IgD-negative memory B cell (primary cell): ENCODE results near the gene CDR2. TPM values are rescaled to one million over a fixed set of nuclear protein-coding genes. Genes with fewer than 3 reads are reported as not detected.

Experiments
- H3K27ac Mint-ChIP-seq, 3 donors: one replicate each; pipeline ENCODE4 v1.8.0; 2020 to 2022; ENCODE audit warnings: mild to moderate bottlenecking in 3 of 3, mixed read lengths in 3 of 3, moderate library complexity in 1 of 3
- H3K27me3 Mint-ChIP-seq: one replicate; pipeline ENCODE4 v1.8.0; 2021; ENCODE audit warnings: mixed read lengths
- H3K36me3 Mint-ChIP-seq: one replicate; pipeline ENCODE4 v1.8.0; 2020; ENCODE audit warnings: mild to moderate bottlenecking, mixed read lengths
- H3K4me1 Mint-ChIP-seq, 3 donors: one replicate each; pipeline ENCODE4 v1.8.0; 2020 to 2022; ENCODE audit warnings: mixed read lengths in 3 of 3, mild to moderate bottlenecking in 1 of 3
- H3K4me3 Mint-ChIP-seq, 4 donors: one replicate each; pipeline ENCODE4 v1.8.0; 2020 to 2022; ENCODE audit warnings: mild to moderate bottlenecking in 4 of 4, mixed read lengths in 4 of 4, moderate library complexity in 3 of 4
- H3K9me3 Mint-ChIP-seq, 3 donors: one replicate each; pipeline ENCODE4 v1.8.0; 2020 to 2021; ENCODE audit warnings: mixed read lengths in 3 of 3, mild to moderate bottlenecking in 1 of 3
- polyA plus RNA-seq: library from polyadenylated mRNA; unstranded; fragments of 300-500 nt; fragmentation: Illumina TruSeq; gene quantifications from one replicate; pipeline ENCODE4 v1.2.3, GENCODE V29; 2021

Gene CDR2
- polyA plus RNA-seq, 1 donor from 2014 or later = 16.2 TPM

DNA sequence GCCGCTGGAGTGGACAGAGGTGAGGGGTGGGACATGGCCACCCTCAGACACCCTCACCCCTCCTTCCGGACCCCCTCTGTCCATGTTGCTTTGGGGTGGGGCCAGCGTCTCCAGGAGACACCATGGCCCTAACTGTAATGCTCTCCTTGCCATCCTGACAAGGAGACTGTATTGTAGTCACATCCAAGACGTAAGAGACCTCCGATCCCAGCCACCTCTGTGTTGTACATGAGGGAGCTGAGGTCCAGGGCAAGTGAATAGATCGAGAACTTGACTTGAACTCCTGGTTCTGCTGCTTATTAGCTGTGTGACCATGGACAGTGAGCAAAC is 47.0 kb downstream of the CDR2 start:
- Mint-ChIP-seq H3K9me3 (no peaks in the 10 kb centered on the region), H3K4me1 (peaks cover 0 to 3% (median 0%) of the 10 kb centered on the region in 3 donors), H3K4me3 (no peak overlapping the region), H3K36me3 (peaks cover 12% of the 10 kb centered on the region), H3K27ac (no peak overlapping the region), H3K27me3 (no peaks in the 10 kb centered on the region)

DNA sequence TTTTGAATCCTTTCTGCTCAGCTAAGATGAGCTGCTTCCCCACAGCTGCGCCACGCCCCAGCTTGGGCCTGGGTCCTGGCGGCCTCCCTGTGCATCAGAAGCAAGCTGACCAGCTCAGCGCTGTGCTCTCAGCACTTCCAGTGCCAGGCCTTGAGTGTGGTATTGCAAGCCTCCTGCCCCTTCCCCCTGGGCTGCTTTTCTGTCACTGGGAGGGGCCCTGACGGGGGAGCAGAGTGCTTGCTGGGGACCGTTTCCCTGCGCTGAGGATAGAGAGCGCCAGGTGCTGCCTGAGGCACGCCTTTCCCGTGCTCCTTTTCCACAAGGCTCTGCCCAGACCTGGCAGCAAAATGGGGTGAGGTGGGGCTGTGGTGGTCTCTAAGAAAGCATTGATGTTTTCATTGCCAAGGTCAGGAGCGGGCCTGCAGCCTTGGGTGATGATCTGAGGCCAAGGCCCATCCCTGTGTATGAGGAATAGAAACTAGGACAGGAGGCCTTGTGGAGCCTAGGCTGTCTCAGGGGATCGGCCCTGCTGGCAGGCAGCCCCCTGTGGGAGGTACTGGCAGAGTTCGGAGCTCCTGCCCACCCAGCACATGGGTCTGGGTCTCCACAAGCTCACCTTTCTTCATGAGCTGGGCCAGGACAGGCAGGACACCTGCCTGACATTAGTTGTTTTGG is 47.5 kb downstream of the CDR2 start:
- H3K4me1 Mint-ChIP-seq = peaks cover 0 to 3% (median 0%) of the 10 kb centered on the region in 3 donors
- no peak overlapping the region for H3K27ac Mint-ChIP-seq
- H3K4me3 Mint-ChIP-seq = no peak overlapping the region
- H3K9me3 Mint-ChIP-seq = no peaks in the 10 kb centered on the region
- H3K36me3 Mint-ChIP-seq = peaks cover 7% of the 10 kb centered on the region
- H3K27me3 Mint-ChIP-seq = no peaks in the 10 kb centered on the region

GRCh38 chr16:22326369-22326652 is 48.1 kb downstream of the CDR2 start:
- Mint-ChIP-seq H3K36me3 (peaks cover 4% of the 10 kb centered on the region), H3K9me3 (no peaks in the 10 kb centered on the region), H3K4me1 (peaks cover 0 to 4% (median under 1%) of the 10 kb centered on the region in 3 donors), H3K4me3 (no peak overlapping the region), H3K27ac (no peak overlapping the region), H3K27me3 (no peaks in the 10 kb centered on the region)

DNA sequence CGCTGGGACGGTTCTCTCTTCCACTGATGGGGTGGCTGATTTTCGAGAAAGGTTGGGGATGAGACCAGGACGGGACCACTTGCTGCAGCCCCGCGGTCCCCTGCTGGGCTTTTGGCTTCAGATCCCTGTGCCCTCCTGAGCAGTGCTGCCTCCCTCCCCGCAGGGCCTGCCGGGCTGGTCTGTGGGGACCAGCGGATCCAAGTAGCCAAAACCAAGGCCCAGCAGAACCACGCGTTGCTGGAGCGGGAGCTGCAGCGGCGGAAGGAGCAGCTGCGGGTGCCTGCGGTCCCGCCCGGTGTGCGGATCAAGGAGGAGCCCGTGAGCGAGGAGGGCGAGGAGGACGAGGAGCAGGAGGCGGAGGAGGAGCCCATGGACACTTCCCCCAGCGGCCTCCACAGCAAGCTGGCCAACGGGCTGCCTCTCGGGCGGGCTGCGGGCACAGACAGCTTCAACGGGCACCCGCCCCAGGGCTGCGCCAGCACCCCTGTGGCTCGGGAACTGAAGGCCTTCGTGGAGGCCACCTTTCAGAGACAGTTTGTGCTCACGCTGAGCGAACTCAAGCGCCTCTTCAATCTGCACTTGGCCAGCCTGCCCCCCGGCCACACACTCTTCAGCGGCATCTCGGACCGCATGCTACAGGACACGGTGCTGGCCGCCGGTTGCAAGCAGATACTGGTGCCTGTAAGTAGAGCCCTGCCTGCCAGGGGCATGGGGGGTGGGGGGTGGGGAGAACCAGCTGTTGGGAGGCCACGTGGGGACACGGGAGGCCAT is 48.6 kb downstream of the CDR2 start:
- H3K36me3 Mint-ChIP-seq = peaks cover 5% of the 10 kb centered on the region
- no peaks in the 10 kb centered on the region for H3K9me3 Mint-ChIP-seq
- no peak overlapping the region for H3K27ac Mint-ChIP-seq
- peaks cover 0 to 7% (median 2%) of the 10 kb centered on the region in 3 donors for H3K4me1 Mint-ChIP-seq
- no peak overlapping the region for H3K4me3 Mint-ChIP-seq
- no peaks in the 10 kb centered on the region for H3K27me3 Mint-ChIP-seq

- Mint-ChIP-seq H3K4me3 (no peak overlapping the region), H3K27ac (no peak overlapping the region), H3K27me3 (no peaks in the 10 kb centered on the region), H3K9me3 (no peaks in the 10 kb centered on the region), H3K4me1 (peaks cover 0 to 4% (median 4%) of the 10 kb centered on the region in 3 donors), H3K36me3 (peaks cover 5% of the 10 kb centered on the region)
Measured at GRCh38 chr16:22324787-22325597, 49.4 kb downstream of the CDR2 start.

GRCh38 chr16:22323959-22324786 is 50.2 kb downstream of the CDR2 start:
- peak overlapping the region in 1 of 4 donors; percentile 41 for H3K4me3 Mint-ChIP-seq
- H3K27ac Mint-ChIP-seq = no peak overlapping the region

DNA sequence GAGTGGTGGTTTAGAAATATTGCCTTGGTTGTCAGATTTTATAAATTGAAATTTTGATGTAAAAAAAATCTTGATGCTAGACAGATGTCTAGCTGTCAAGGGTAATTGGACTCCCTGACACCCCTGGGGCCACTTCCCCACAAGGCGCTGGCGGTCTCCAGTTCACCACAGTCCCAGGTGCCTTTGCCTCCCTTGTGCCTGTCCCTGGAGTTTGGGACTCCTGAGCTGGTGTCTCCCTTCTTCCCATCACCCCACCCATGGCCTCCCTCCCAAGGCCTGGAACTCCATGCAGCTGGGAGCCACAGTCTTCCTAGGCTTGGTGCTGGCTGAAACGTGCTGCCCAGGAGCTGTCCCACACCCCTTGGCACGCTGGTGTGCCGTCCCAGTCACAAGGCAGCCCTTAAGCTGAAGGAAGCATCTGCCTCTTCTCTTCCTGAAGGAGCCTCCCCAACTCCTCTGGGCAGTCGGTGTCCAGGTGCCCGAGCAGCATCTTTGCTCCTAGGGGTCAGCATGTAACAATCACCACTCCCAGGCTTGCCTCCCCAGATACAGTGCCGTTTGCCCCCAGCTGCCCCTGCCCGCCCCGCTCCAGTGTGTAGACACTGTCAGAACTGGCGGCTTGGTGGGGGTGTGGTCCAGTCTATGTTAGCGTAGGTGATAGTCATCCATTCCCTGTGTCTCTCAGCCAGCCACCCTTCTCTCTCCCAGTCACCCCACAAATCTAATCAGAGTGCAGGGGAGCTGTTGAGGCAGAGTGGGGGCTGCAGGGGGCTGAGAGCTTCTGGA is 51.1 kb downstream of the CDR2 start:
- Mint-ChIP-seq H3K4me1 (peaks cover 0 to 4% (median 4%) of the 10 kb centered on the region in 3 donors), H3K4me3 (no peak overlapping the region), H3K27me3 (no peaks in the 10 kb centered on the region), H3K27ac (peak overlapping the region in 1 of 3 donors; percentile 27), H3K36me3 (peaks cover 5% of the 10 kb centered on the region), H3K9me3 (no peaks in the 10 kb centered on the region)

More at GRCh38 chr16:22323959-22324786, 50.2 kb downstream of the CDR2 start:
- Mint-ChIP-seq H3K9me3 (no peaks in the 10 kb centered on the region), H3K4me1 (peaks cover 0 to 4% (median 4%) of the 10 kb centered on the region in 3 donors), H3K36me3 (peaks cover 5% of the 10 kb centered on the region), H3K27me3 (no peaks in the 10 kb centered on the region)

GRCh38 chr16:22322741-22323140 is 51.7 kb downstream of the CDR2 start:
- no peaks in the 10 kb centered on the region for H3K27me3 Mint-ChIP-seq
- H3K9me3 Mint-ChIP-seq = no peaks in the 10 kb centered on the region
- H3K36me3 Mint-ChIP-seq = peaks cover 5% of the 10 kb centered on the region
- H3K27ac Mint-ChIP-seq = no peak overlapping the region
- peaks cover 0 to 4% (median 4%) of the 10 kb centered on the region in 3 donors for H3K4me1 Mint-ChIP-seq
- no peak overlapping the region for H3K4me3 Mint-ChIP-seq

DNA sequence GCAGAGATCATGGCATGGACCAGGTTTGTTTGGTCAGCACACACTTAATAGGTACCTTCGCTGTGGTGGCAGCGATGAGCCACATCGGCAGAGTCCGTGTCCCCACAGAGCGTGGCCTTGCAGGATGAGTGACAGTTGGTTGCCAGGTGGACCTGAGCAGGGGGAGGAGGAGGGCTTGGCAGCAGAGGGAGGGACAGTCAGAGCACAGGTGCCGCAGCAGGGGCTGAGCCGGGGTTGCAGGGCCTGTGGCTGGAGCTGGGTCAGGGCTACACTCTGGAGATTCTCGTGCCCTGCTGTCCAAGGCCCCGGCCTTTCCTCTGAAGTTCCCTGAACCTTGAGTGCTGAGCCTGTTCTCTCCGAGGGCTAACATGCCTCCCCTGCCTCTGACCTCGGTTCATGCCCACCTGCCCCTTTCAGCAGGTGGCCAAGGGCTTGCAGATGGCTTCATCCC is 52.4 kb downstream of the CDR2 start:
- Mint-ChIP-seq H3K27ac (no peak overlapping the region), H3K27me3 (no peaks in the 10 kb centered on the region), H3K4me1 (peaks cover 0 to 4% (median 4%) of the 10 kb centered on the region in 3 donors), H3K9me3 (no peaks in the 10 kb centered on the region), H3K4me3 (no peak overlapping the region), H3K36me3 (peaks cover 5% of the 10 kb centered on the region)

DNA sequence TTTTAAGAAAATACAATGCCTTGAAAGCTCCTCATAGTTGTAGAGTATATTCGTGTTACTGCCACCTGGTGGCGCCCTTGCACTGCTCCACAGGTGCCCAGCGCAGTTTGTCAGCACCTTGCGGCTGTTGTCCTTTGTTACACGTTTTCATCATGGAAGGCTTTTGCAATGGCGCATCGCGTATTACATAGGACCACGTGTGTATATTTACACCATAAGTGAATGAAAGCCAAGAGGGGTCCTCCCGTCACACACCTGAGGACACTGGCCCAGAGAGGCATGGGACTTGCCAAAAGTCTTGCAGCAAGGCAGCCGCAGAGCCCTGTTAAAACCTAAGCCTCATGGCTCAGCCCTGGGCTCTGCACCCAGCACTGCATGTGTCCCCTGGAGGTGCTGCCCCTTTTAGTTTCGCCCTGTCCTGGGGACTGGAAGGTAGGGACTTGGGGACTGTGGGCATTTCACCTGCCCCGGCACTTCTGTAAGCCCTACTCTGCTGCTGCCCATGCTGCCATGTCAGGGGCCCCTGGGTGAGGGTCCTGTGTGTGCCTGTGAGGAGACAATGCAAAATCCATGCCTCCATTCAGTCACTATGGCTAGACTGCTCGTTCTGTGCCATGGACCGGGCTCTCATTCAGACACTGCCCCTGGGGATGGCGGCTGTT is 52.9 kb downstream of the CDR2 start:
- peaks cover 0 to 4% (median 4%) of the 10 kb centered on the region in 3 donors for H3K4me1 Mint-ChIP-seq
- H3K27ac Mint-ChIP-seq = no peak overlapping the region
- H3K36me3 Mint-ChIP-seq = peaks cover 5% of the 10 kb centered on the region
- H3K4me3 Mint-ChIP-seq = no peak overlapping the region
- no peaks in the 10 kb centered on the region for H3K27me3 Mint-ChIP-seq
- H3K9me3 Mint-ChIP-seq = no peaks in the 10 kb centered on the region

GRCh38 chr16:22320572-22321339 is 53.7 kb downstream of the CDR2 start:
- Mint-ChIP-seq H3K9me3 (no peaks in the 10 kb centered on the region), H3K27ac (no peak overlapping the region), H3K4me3 (no peak overlapping the region), H3K36me3 (peaks cover 5% of the 10 kb centered on the region), H3K27me3 (no peaks in the 10 kb centered on the region), H3K4me1 (peaks cover 0 to 4% (median 4%) of the 10 kb centered on the region in 3 donors)

- peaks cover 2% of the 10 kb centered on the region for H3K36me3 Mint-ChIP-seq
- H3K27ac Mint-ChIP-seq = peak overlapping the region in 1 of 3 donors; percentile 18
- H3K9me3 Mint-ChIP-seq = no peaks in the 10 kb centered on the region
- no peaks in the 10 kb centered on the region for H3K27me3 Mint-ChIP-seq
- H3K4me3 Mint-ChIP-seq = no peak overlapping the region
- peaks cover 0 to 4% (median 4%) of the 10 kb centered on the region in 3 donors for H3K4me1 Mint-ChIP-seq
Measured at GRCh38 chr16:22318690-22319358, 55.6 kb downstream of the CDR2 start.
